Measurements from ENCODE around the gene AQP11. TPM values are rescaled to one million over a fixed set of nuclear protein-coding genes. Genes with fewer than 3 reads are reported as not detected.
"Not testable (repeated sequence)": the region's sequence is repeated elsewhere in the genome, so short reads cannot be mapped to it uniquely, and the experiment has no call there.

The AQP11 gene
- total RNA-seq, 2 donors from 2014 or later = 1.7 to 2.6 TPM

DNA sequence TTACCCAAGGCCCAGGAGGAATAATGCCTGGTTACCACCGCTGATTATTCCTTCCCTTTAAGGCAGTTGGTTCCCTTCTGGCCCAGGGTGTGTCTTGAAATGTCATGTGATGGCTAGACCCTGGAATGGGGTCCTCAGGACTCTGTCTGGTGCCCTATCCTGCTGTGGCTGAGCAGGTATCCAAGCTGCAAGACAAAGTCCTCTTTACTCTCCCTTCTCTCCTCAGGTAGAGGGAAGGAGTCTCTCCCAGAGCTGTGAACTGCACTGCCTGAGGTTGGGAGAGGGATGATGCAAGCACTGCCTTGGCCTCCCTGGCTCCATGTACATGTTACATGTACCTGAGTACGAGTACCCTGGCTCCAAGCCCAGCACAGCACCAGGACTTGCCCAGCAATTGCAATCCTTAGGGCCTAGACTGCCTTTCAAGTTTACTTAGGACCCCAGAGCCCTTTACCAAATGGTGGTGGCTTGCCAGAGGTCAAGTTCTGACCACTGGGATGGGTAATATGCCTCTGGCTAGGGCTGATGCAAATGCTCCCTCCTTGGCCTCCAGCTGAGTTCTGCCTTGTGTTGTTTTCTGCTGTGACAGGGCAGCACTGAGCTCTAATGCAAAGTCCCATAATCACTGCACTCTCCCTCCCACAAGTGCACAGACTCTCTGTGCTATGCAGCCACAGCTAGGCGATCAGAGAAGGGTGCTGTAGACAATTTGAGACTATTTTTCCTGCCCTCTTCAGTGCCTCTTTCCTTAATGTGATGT lies 20.7 kb upstream of the AQP11 start:
- TF ChIP-seq CTCF (conservative IDR thresholded peaks at IDR 0.05) = no peak

DNA sequence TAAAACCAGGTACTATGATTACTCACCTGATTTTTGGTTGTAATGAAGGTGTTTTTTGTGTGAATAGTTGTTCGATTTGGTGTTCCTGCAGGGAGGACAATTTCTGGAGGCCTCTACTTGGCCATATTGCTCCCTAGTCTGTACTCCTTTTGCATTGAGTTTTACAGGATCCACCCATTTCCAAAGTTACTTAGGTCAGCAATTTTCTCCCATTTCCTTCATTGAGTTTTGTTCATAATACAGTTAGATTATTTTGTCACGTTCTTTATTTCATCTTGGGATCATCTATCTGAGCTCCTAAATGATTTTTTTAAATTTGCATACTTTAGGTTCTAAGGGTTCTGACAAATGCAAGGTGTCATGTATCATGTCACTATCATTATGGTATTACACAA lies 20.1 kb upstream of the AQP11 start:
- Histone ChIP-seq H3K36me3 (ENCODE audit: control insufficient read depth, insufficient read depth, low read length) (no peaks in the 10 kb centered on the region), H3K4me3 (ENCODE audit: low read length) (no peak overlapping the region), H3K9ac (ENCODE audit: extremely low read depth, low read length, poor library complexity, severe bottlenecking) (no peak overlapping the region), H3K27me3 (ENCODE audit: control insufficient read depth, insufficient read depth, low read length, poor library complexity, severe bottlenecking) (no peaks in the 10 kb centered on the region), H3K27ac (ENCODE audit: low read depth, low read length) (no peak overlapping the region), H3K9me3 (ENCODE audit: control insufficient read depth, low read length) (peaks cover 17% of the 10 kb centered on the region), H3K4me1 (ENCODE audit: control insufficient read depth, insufficient read depth, low read length) (no peaks in the 10 kb centered on the region)
- 81% methylated on average over 2 of the region's 2 CpGs; no CpG with 5 or more reads in 1 of the 2 experiments for WGBS, 2 experiments (ENCODE audit: insufficient coverage in 1 of 2, insufficient read length in 1 of 2)
- no peaks in the 10 kb centered on the region for H3K27me3 Mint-ChIP-seq (ENCODE audit: insufficient read depth)
- no peak for DNase-seq
- H3K9me3 Mint-ChIP-seq = peaks cover 3% of the 10 kb centered on the region
- no peaks in the 10 kb centered on the region for H3K36me3 Mint-ChIP-seq (ENCODE audit: low read depth)
- H3K4me1 Mint-ChIP-seq = peaks cover 12% of the 10 kb centered on the region
- TF ChIP-seq CTCF (conservative IDR thresholded peaks at IDR 0.05) = no peak
- no peak overlapping the region for H3K27ac Mint-ChIP-seq
- no peak overlapping the region for H3K4me3 Mint-ChIP-seq

More for the DNA sequence above, 20.7 kb upstream of the AQP11 start:
- Mint-ChIP-seq H3K4me1 (peaks cover 12% of the 10 kb centered on the region), H3K36me3 (ENCODE audit: low read depth) (no peaks in the 10 kb centered on the region), H3K27me3 (ENCODE audit: insufficient read depth) (no peaks in the 10 kb centered on the region), H3K9me3 (peaks cover under 1% of the 10 kb centered on the region), H3K4me3 (no peak overlapping the region), H3K27ac (no peak overlapping the region)
- H3K36me3 ChIP-seq (ENCODE audit: control insufficient read depth, insufficient read depth, low read length) = no peaks in the 10 kb centered on the region
- peaks cover 11% of the 10 kb centered on the region for H3K9me3 ChIP-seq (ENCODE audit: control insufficient read depth, low read length)
- no peaks in the 10 kb centered on the region for H3K4me1 ChIP-seq (ENCODE audit: control insufficient read depth, insufficient read depth, low read length)
- no peak overlapping the region for H3K27ac ChIP-seq (ENCODE audit: low read depth, low read length)
- no peak for DNase-seq
- H3K27me3 ChIP-seq (ENCODE audit: control insufficient read depth, insufficient read depth, low read length, poor library complexity, severe bottlenecking) = no peaks in the 10 kb centered on the region
- no peak overlapping the region for H3K4me3 ChIP-seq (ENCODE audit: low read length)
- H3K9ac ChIP-seq (ENCODE audit: extremely low read depth, low read length, poor library complexity, severe bottlenecking) = no peak overlapping the region
- 92 to 93% methylated on average over 2 to 3 of the region's 3 CpGs for WGBS, 2 experiments (ENCODE audit: insufficient coverage in 1 of 2, insufficient read length in 1 of 2)

DNA sequence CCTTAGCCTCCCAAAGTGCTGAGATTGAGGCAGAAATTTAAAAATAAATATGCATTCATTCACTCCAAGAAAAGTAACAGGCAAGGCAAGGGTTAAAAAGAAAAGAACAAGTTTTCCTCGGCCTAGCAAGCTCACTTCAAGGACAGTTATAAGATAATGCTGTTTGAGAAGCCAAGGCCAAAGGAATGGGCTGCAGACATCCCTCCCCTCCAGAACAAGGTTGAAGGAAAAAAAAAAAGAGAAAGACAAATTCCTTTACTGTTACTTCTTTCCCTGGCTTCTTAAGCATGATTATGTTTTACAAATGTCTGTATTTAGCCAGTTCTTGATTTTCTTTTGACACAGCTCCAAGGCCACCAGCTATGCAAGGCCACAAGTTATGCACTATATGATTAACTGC lies 18.9 kb upstream of the AQP11 start:
- H3K27ac Mint-ChIP-seq; H3K36me3 Mint-ChIP-seq (ENCODE audit: low read depth); H3K4me1 ChIP-seq (ENCODE audit: control insufficient read depth, insufficient read depth, low read length); H3K27me3 ChIP-seq (ENCODE audit: control insufficient read depth, insufficient read depth, low read length, poor library complexity, severe bottlenecking); H3K4me3 ChIP-seq (ENCODE audit: low read length); H3K9ac ChIP-seq (ENCODE audit: extremely low read depth, low read length, poor library complexity, severe bottlenecking); H3K9me3 Mint-ChIP-seq; DNase-seq; H3K27me3 Mint-ChIP-seq (ENCODE audit: insufficient read depth); H3K27ac ChIP-seq (ENCODE audit: low read depth, low read length); H3K36me3 ChIP-seq (ENCODE audit: control insufficient read depth, insufficient read depth, low read length); H3K4me3 Mint-ChIP-seq: not testable (repeated sequence)
- WGBS, 2 experiments (ENCODE audit: insufficient coverage in 1 of 2, insufficient read length in 1 of 2) = 0 to 33% methylated on average over 1 of the region's 1 CpG
- peaks cover 24% of the 10 kb centered on the region for H3K9me3 ChIP-seq (ENCODE audit: control insufficient read depth, low read length)
- peaks cover 15% of the 10 kb centered on the region for H3K4me1 Mint-ChIP-seq

- not testable (repeated sequence) for H3K36me3 ChIP-seq (ENCODE audit: control insufficient read depth, insufficient read depth, low read length); H3K4me3 Mint-ChIP-seq; H3K4me1 ChIP-seq (ENCODE audit: control insufficient read depth, insufficient read depth, low read length); H3K27me3 ChIP-seq (ENCODE audit: control insufficient read depth, insufficient read depth, low read length, poor library complexity, severe bottlenecking); DNase-seq; H3K27ac Mint-ChIP-seq; H3K27ac ChIP-seq (ENCODE audit: low read depth, low read length); H3K9ac ChIP-seq (ENCODE audit: extremely low read depth, low read length, poor library complexity, severe bottlenecking); H3K27me3 Mint-ChIP-seq (ENCODE audit: insufficient read depth)
- Mint-ChIP-seq H3K4me1 (peaks cover 17% of the 10 kb centered on the region), H3K36me3 (ENCODE audit: low read depth) (peaks cover 18% of the 10 kb centered on the region), H3K9me3 (peaks cover 40% of the 10 kb centered on the region)
- Histone ChIP-seq H3K9me3 (ENCODE audit: control insufficient read depth, low read length) (peaks cover 62% of the 10 kb centered on the region), H3K4me3 (ENCODE audit: low read length) (peak overlapping the region; percentile 54)
- WGBS, 2 experiments (ENCODE audit: insufficient coverage in 1 of 2, insufficient read length in 1 of 2) = 64% methylated on average over 1 of the region's 1 CpG; no CpG with 5 or more reads in 1 of the 2 experiments
Measured at GRCh38 chr11:77575428-77575827, 14.3 kb upstream of the AQP11 start.
